Testis (tissue), 3 donors: ENCODE measurements around the gene GNPAT. TPM values are rescaled to one million over a fixed set of nuclear protein-coding genes. Genes with fewer than 3 reads are reported as not detected.

Experiments
- DNase-seq: peaks from one replicate; pipeline ENCODE4 v3.0.0-alpha.2; 2019
- H3K27ac ChIP-seq, 2 donors: fragments of 200-600 bp; sonication (generic); one replicate each; pipeline ENCODE4 v1.5.1; 2019
- H3K27me3 ChIP-seq: fragments of 200-600 bp; sonication (generic); one replicate; pipeline ENCODE4 v1.5.1; 2019
- H3K36me3 ChIP-seq: fragments of 200-600 bp; sonication (generic); one replicate; pipeline ENCODE4 v1.5.1; 2017; ENCODE audit warnings: low read depth; ENCODE audit errors: missing control alignments
- H3K4me1 ChIP-seq: fragments of 200-600 bp; sonication (generic); one replicate; pipeline ENCODE4 v1.5.1; 2019
- H3K4me3 ChIP-seq, 2 donors: fragments of 200-600 bp; sonication (generic); one replicate each; pipeline ENCODE4 v1.5.1; 2017 to 2019
- H3K9me3 ChIP-seq: fragments of 200-600 bp; sonication (generic); one replicate; pipeline ENCODE4 v1.5.1; 2017
- CTCF ChIP-seq, 3 experiments: fragments of 450-650 bp in 2 of 3; fragments of 200-600 bp in 1 of 3; sonication (generic) in 1 of 3; IDR thresholded peaks; one replicate each; pipeline ENCODE4 v1.5.1; 2016 to 2019; ENCODE audit warnings: antibody characterized with exemption in 3 of 3, mild to moderate bottlenecking in 2 of 3, moderate library complexity in 1 of 3
- POLR2A ChIP-seq: fragments of 450-650 bp; IDR thresholded peaks from one replicate; pipeline ENCODE4 v1.6.1; 2017; ENCODE audit warnings: antibody characterized with exemption, mild to moderate bottlenecking, moderate library complexity
- WGBS, 2 donors: methylation state at CpG; one replicate each; pipeline ENCODE4 v1.1.5; 2018; 5-methylcytosine and 5-hydroxymethylcytosine counted together
- intact Hi-C: fragments of 100-400 bp; cut with DNase I; formaldehyde crosslinking; loops from one replicate; pipeline ENCODE4 v1.15.1; 2023; ENCODE audit warnings: low total_unique reads
- polyA plus RNA-seq: library from polyadenylated mRNA; stranded (reverse); fragments of 350-450 nt; fragmentation: Illumina TruSeq; extraction: RNeasy Lipid Tissue Mini Kit (QIAGEN cat#74804); gene quantifications from one replicate; pipeline ENCODE4 v1.2.3, GENCODE V29; 2014; ENCODE audit warnings: low read depth, low replicate concordance; ENCODE audit not compliant: insufficient read depth
- total RNA-seq, 2 donors: library from RNA; depleted of rRNA; stranded (reverse); fragments of >200 nt; gene quantifications; one replicate each; pipeline ENCODE4 v1.2.3, GENCODE V29; 2016

GNPAT gene
- total and polyA plus RNA-seq, 3 donors from 2014 or later = 35.0 to 71.9 (median 43.5) TPM

GRCh38 chr1:231207437-231207836 is 33.6 kb upstream of the GNPAT start:
- intact Hi-C loops = no loop called here
- WGBS, 2 donors = 55 to 85% methylated on average over 1 to 3 of the region's 3 CpGs

GRCh38 chr1:231208980-231209379 is 32.0 kb upstream of the GNPAT start:
- intact Hi-C loops = no loop called here
- no peak overlapping the region for H3K27ac ChIP-seq
- no peaks in the 10 kb centered on the region for H3K9me3 ChIP-seq
- 89 to 95% methylated on average over 12 to 14 of the region's 14 CpGs for WGBS, 2 donors
- no peak for DNase-seq
- no peak overlapping the region for H3K4me3 ChIP-seq
- H3K4me1 ChIP-seq = peaks cover 4% of the 10 kb centered on the region
- no peaks in the 10 kb centered on the region for H3K27me3 ChIP-seq
- TF ChIP-seq POLR2A = no peak
- TF ChIP-seq CTCF (IDR thresholded peaks at IDR 0.05) = no peak
- H3K36me3 ChIP-seq = no peaks in the 10 kb centered on the region

More at GRCh38 chr1:231207437-231207836, 33.6 kb upstream of the GNPAT start:
- Histone ChIP-seq H3K4me3 (no peak overlapping the region), H3K4me1 (peaks cover 4% of the 10 kb centered on the region), H3K9me3 (no peaks in the 10 kb centered on the region), H3K27me3 (no peaks in the 10 kb centered on the region), H3K27ac (no peak overlapping the region), H3K36me3 (no peaks in the 10 kb centered on the region)
- TF ChIP-seq POLR2A (no peak), CTCF (IDR thresholded peaks at IDR 0.05) (no peak)
- no peak for DNase-seq

GRCh38 chr1:231209531-231209930 is 31.5 kb upstream of the GNPAT start:
- Histone ChIP-seq H3K36me3 (no peaks in the 10 kb centered on the region), H3K27me3 (no peaks in the 10 kb centered on the region), H3K27ac (no peak overlapping the region), H3K4me3 (no peak overlapping the region), H3K9me3 (no peaks in the 10 kb centered on the region), H3K4me1 (peaks cover 4% of the 10 kb centered on the region)
- intact Hi-C loops = no loop called here
- no peak for DNase-seq
- WGBS, 2 donors = 88 to 100% methylated on average over 1 to 5 of the region's 5 CpGs
- no peak for TF ChIP-seq POLR2A
- no peak for TF ChIP-seq CTCF (IDR thresholded peaks at IDR 0.05)

GRCh38 chr1:231210126-231210525 is 30.9 kb upstream of the GNPAT start:
- H3K27me3 ChIP-seq = no peaks in the 10 kb centered on the region
- H3K36me3 ChIP-seq = no peaks in the 10 kb centered on the region
- TF ChIP-seq CTCF (IDR thresholded peaks at IDR 0.05) (no peak), POLR2A (no peak)
- WGBS, 2 donors = 92 to 95% methylated on average over 2 to 6 of the region's 6 CpGs
- intact Hi-C loops = no loop called here
- H3K27ac ChIP-seq = no peak overlapping the region
- no peaks in the 10 kb centered on the region for H3K9me3 ChIP-seq
- no peak overlapping the region for H3K4me3 ChIP-seq
- DNase-seq = no peak
- H3K4me1 ChIP-seq = peaks cover 4% of the 10 kb centered on the region
